ENCODE measurements around the gene TSHZ2. TPM values are rescaled to one million over a fixed set of nuclear protein-coding genes. Genes with fewer than 3 reads are reported as not detected.

Gene TSHZ2
- total RNA-seq, 4 donors from 2014 or later = 1.0 to 3.5 (median 2.8) TPM

- H3K36me3 ChIP-seq = no peaks in the 10 kb centered on the region
- intact Hi-C loops (cut with DNase I; ENCODE audit: low total_unique reads) = no loop called here
Observed at GRCh38 chr20:53205046-53205445, 232.9 kb downstream of the TSHZ2 start.

DNA sequence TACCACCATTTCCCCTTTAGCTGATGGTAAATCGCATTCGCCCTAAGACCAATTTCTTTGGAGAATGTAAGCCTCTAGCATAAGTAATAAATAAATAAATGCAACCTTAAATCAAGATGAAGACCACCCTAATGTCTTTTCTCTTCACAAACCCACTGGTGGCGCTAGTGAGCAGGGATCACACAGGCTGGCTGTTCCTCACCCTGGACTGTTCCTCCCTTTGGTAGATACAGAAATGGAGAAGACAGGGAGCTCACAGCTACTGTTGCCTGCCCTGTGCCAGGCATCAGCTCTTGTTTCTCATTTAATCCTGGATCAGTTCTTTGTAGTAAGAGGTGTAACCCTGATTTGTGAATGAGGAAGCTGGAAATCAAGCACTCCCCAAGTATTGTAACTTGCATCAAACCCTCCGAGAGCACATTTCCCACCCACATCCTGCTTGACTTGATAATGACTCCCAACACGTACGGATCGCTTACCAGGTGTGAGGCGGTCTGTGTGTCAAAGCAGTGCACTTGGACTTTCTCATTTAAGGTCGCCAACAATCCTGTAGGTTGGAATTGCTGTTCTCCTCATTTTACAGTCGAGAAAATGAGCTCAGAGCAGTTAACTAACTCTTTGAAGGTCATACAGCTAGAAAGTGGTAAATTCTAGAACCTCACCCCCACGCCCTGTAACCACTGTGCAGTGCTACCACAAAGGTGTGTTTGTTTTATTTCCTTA lies 236.1 kb downstream of the TSHZ2 start:
- no peaks in the 10 kb centered on the region for H3K36me3 ChIP-seq
- H3K27ac ChIP-seq = no peak overlapping the region
- intact Hi-C loops (cut with DNase I; ENCODE audit: low total_unique reads) = no loop called here
- no peaks in the 10 kb centered on the region for H3K4me1 ChIP-seq
- no peaks in the 10 kb centered on the region for H3K27me3 ChIP-seq
- H3K4me3 ChIP-seq = no peak overlapping the region
- H3K9me3 ChIP-seq = no peaks in the 10 kb centered on the region
- ATAC-seq (no peak), DNase-seq (no peak)
- in situ Hi-C loops (cut with MboI; ENCODE audit: low sequenced_read_pairs in 4 of 4) = no loop called here
- TF ChIP-seq POLR2A (IDR thresholded peaks at IDR 0.05) (no peak), CTCF (IDR thresholded peaks at IDR 0.05 in 4 of 5, conservative IDR thresholded peaks at IDR 0.05 in 1 of 5) (no peak)

More at GRCh38 chr20:53205046-53205445, 232.9 kb downstream of the TSHZ2 start:
- no peak for TF ChIP-seq CTCF (IDR thresholded peaks at IDR 0.05 in 4 of 5, conservative IDR thresholded peaks at IDR 0.05 in 1 of 5)
- TF ChIP-seq POLR2A (IDR thresholded peaks at IDR 0.05) = no peak
- DNase-seq = no peak
- Histone ChIP-seq H3K4me3 (no peak overlapping the region), H3K27ac (no peak overlapping the region), H3K4me1 (no peaks in the 10 kb centered on the region), H3K9me3 (no peaks in the 10 kb centered on the region), H3K27me3 (no peaks in the 10 kb centered on the region)
- no peak for ATAC-seq
- in situ Hi-C loops (cut with MboI; ENCODE audit: low sequenced_read_pairs in 4 of 4) = no loop called here

GRCh38 chr20:53210041-53210440 lies 237.9 kb downstream of the TSHZ2 start:
- intact Hi-C loops (cut with DNase I; ENCODE audit: low total_unique reads) = no loop called here
- Histone ChIP-seq H3K4me3 (no peak overlapping the region), H3K36me3 (no peaks in the 10 kb centered on the region), H3K27ac (no peak overlapping the region), H3K9me3 (no peaks in the 10 kb centered on the region), H3K4me1 (no peaks in the 10 kb centered on the region), H3K27me3 (no peaks in the 10 kb centered on the region)
- DNase-seq (no peak), ATAC-seq (no peak)
- in situ Hi-C loops (cut with MboI; ENCODE audit: low sequenced_read_pairs in 4 of 4) = no loop called here
- no peak for TF ChIP-seq POLR2A (IDR thresholded peaks at IDR 0.05)
- no peak for TF ChIP-seq CTCF (IDR thresholded peaks at IDR 0.05 in 4 of 5, conservative IDR thresholded peaks at IDR 0.05 in 1 of 5)

GRCh38 chr20:53210931-53211330 lies 238.8 kb downstream of the TSHZ2 start:
- no peaks in the 10 kb centered on the region for H3K27me3 ChIP-seq
- H3K36me3 ChIP-seq = no peaks in the 10 kb centered on the region
- TF ChIP-seq CTCF (IDR thresholded peaks at IDR 0.05 in 4 of 5, conservative IDR thresholded peaks at IDR 0.05 in 1 of 5) = no peak
- TF ChIP-seq POLR2A (IDR thresholded peaks at IDR 0.05) = no peak
- H3K27ac ChIP-seq = no peak overlapping the region
- no peaks in the 10 kb centered on the region for H3K9me3 ChIP-seq
- no peaks in the 10 kb centered on the region for H3K4me1 ChIP-seq
- no peak overlapping the region for H3K4me3 ChIP-seq
- ATAC-seq (no peak), DNase-seq (no peak)
- intact Hi-C loops (cut with DNase I; ENCODE audit: low total_unique reads) (no loop called here), in situ Hi-C loops (cut with MboI; ENCODE audit: low sequenced_read_pairs in 4 of 4) (no loop called here)

- Histone ChIP-seq H3K27me3 (no peaks in the 10 kb centered on the region), H3K36me3 (no peaks in the 10 kb centered on the region), H3K4me1 (no peaks in the 10 kb centered on the region), H3K9me3 (no peaks in the 10 kb centered on the region), H3K27ac (no peak overlapping the region), H3K4me3 (no peak overlapping the region)
- in situ Hi-C loops (cut with MboI; ENCODE audit: low sequenced_read_pairs in 4 of 4) (no loop called here), intact Hi-C loops (cut with DNase I; ENCODE audit: low total_unique reads) (no loop called here)
- DNase-seq (no peak), ATAC-seq (no peak)
- TF ChIP-seq CTCF (IDR thresholded peaks at IDR 0.05 in 4 of 5, conservative IDR thresholded peaks at IDR 0.05 in 1 of 5) = no peak
- no peak for TF ChIP-seq POLR2A (IDR thresholded peaks at IDR 0.05)
Observed at GRCh38 chr20:53212018-53212417, 239.9 kb downstream of the TSHZ2 start.
